PC-3 (cell line): ENCODE measurements around the gene HOGA1. TPM values are rescaled to one million over a fixed set of nuclear protein-coding genes. Genes with fewer than 3 reads are reported as not detected.

Experiments
- ATAC-seq: fragments of 200-7000 bp; cut with Tn5 transposase; 2 replicates; pipeline ENCODE4 v1.9.1; 2020; ENCODE audit warnings: mild to moderate bottlenecking, moderate library complexity
- BruUV-seq: library from RNA; stranded (reverse); fragments of 400-500 nt; replicated peaks from 2 replicates; lab custom pipeline; 2021; lab: Mats Ljungman, UMichigan
- CTCF ChIA-PET: fragments of 300-600 bp; sonication (Branson Sonifier 250); formaldehyde crosslinking; loops from one replicate; lab custom pipeline; 2022; ENCODE audit warnings: antibody characterized with exemption; lab: Charles Lee
- POLR2A ChIA-PET: fragments of 300-600 bp; sonication (Branson Sonifier 250); formaldehyde crosslinking; loops from one replicate; lab custom pipeline; 2022; ENCODE audit warnings: antibody characterized with exemption; ENCODE audit not compliant: unreplicated experiment; lab: Charles Lee
- DNase-seq: peaks from one replicate; pipeline ENCODE4 v3.0.0-alpha.2; 2015
- H2AFZ ChIP-seq: fragments of 300-600 bp; sonication (generic); 2 replicates; pipeline ENCODE4 v1.6.0; 2016; ENCODE audit warnings: antibody characterized with exemption, low read length
- H3F3A ChIP-seq: fragments of 300-600 bp; sonication (generic); one replicate; pipeline ENCODE4 v1.6.0; 2017; ENCODE audit warnings: antibody characterized with exemption, low read length, control low read depth, mild to moderate bottlenecking; ENCODE audit not compliant: unreplicated experiment
- H3K27ac ChIP-seq: fragments of 300-600 bp; sonication (generic); 2 replicates; pipeline ENCODE4 v1.5.1; 2016; ENCODE audit warnings: mild to moderate bottlenecking, low read length
- H3K27me3 ChIP-seq: fragments of 300-600 bp; sonication (generic); 2 replicates; pipeline ENCODE4 v1.6.1; 2016; ENCODE audit warnings: low read length, mixed read lengths
- H3K36me3 ChIP-seq: fragments of 300-600 bp; sonication (generic); 2 replicates; pipeline ENCODE4 v1.6.1; 2016; ENCODE audit warnings: low read depth, mixed run types, low read length, mixed read lengths
- H3K4me1 ChIP-seq: fragments of 300-600 bp; sonication (generic); 2 replicates; pipeline ENCODE4 v1.5.1; 2016; ENCODE audit warnings: low read length; ENCODE audit not compliant: insufficient read depth
- H3K4me2 ChIP-seq: fragments of 300-600 bp; sonication (generic); 2 replicates; pipeline ENCODE4 v1.6.0; 2016; ENCODE audit warnings: low read length
- H3K4me3 ChIP-seq: fragments of 300-600 bp; sonication (generic); 2 replicates; pipeline ENCODE4 v1.5.1; 2016; ENCODE audit warnings: mild to moderate bottlenecking, low read length, mixed read lengths
- H3K79me2 ChIP-seq: fragments of 300-600 bp; sonication (generic); 2 replicates; pipeline ENCODE4 v1.6.1; 2017; ENCODE audit warnings: low read length, mixed read lengths
- H3K9ac ChIP-seq: fragments of 300-600 bp; sonication (generic); 2 replicates; pipeline ENCODE4 v1.6.0; 2016; ENCODE audit warnings: mild to moderate bottlenecking, low read length
- H3K9me2 ChIP-seq: fragments of 300-600 bp; sonication (generic); replicated peaks from 2 replicates; pipeline ENCODE4 v1.6.1; 2016; ENCODE audit warnings: mixed run types, low read length, mixed read lengths
- H3K9me3 ChIP-seq: fragments of 300-600 bp; sonication (generic); 2 replicates; pipeline ENCODE4 v1.6.1; 2016; ENCODE audit warnings: low read length, mixed read lengths
- H4K20me1 ChIP-seq: fragments of 300-600 bp; sonication (generic); 2 replicates; pipeline ENCODE4 v1.6.1; 2016; ENCODE audit warnings: low read length, mixed read lengths
- EZH2 ChIP-seq: fragments of 300-600 bp; sonication (generic); IDR thresholded peaks from one replicate; pipeline ENCODE4 v1.6.1; 2017; ENCODE audit warnings: antibody characterized with exemption, mild to moderate bottlenecking, low read length; ENCODE audit not compliant: unreplicated experiment
- EZH2phosphoT487 ChIP-seq: fragments of 300-600 bp; sonication (generic); IDR thresholded peaks from 2 replicates; pipeline ENCODE4 v1.6.1; 2018; ENCODE audit warnings: mild to moderate bottlenecking, antibody characterized with exemption, low read length, borderline replicate concordance
- intact Hi-C: fragments of 100-400 bp; cut with micrococcal nuclease; formaldehyde crosslinking; loops from 2 replicates; pipeline ENCODE4 v1.9.0; 2023
- total RNA-seq: library from RNA; depleted of rRNA; stranded (reverse); fragments of >200 nt; gene quantifications from 2 replicates; pipeline ENCODE4 v1.2.3, GENCODE V29; 2014
- TF ChIP-seq, protein P1 (sequence below): fragments of 300-600 bp; sonication (generic); conservative IDR thresholded peaks from 2 replicates; pipeline ENCODE4 v1.5.1; 2017; ENCODE audit warnings: antibody characterized with exemption, low read depth, mild to moderate bottlenecking, low read length

The HOGA1 gene
- total RNA-seq, 1 experiment from 2014 or later: 0.15 TPM

DNA sequence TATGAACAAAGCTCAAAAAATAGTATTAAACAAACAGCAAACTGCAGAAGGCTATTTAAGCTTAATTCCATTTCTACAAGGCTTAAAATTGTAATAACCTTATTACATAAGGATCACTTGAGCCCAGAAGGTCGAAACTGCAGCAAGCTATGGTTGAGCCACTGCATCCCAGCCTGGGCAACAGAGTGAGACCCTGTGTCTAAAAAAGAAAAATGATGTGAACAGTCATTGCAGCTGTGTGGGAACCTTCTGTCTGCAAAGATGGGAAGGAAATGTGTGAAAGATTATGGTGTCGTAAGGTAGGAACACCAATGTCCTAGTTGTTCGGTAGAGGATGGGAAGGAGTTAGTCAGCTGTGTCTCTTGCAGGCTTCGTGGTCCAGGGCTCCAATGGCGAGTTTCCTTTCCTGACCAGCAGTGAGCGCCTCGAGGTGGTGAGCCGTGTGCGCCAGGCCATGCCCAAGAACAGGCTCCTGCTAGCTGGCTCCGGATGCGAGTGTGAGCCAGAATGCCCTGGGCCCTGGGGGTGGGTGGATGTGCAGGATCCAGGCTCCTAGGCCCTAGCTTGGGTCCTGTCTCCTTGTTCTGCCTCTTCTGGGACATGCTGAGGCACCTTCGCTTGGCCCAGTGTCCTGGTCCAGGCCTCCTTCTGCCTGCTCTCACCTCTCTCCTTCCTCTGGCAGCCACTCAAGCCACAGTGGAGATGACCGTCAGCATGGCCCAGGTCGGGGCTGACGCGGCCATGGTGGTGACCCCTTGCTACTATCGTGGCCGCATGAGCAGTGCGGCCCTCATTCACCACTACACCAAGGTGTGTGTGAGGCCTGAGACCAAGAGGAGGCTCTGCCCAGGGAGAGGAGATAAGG is 14.4 kb downstream of the HOGA1 start:
- intact Hi-C loops: no loop called here
- Histone ChIP-seq H3K36me3 (no peaks in the 10 kb centered on the region), H3K27me3 (no peaks in the 10 kb centered on the region), H4K20me1 (no peaks in the 10 kb centered on the region), H3K4me1 (peaks cover 26% of the 10 kb centered on the region), H3F3A (peaks cover 5% of the 10 kb centered on the region), H3K4me2 (no peak overlapping the region), H3K9me3 (no peaks in the 10 kb centered on the region), H3K27ac (no peak overlapping the region), H2AFZ (no peak overlapping the region), H3K4me3 (no peak overlapping the region), H3K79me2 (no peaks in the 10 kb centered on the region), H3K9me2 (no peaks in the 10 kb centered on the region), H3K9ac (no peak overlapping the region)
- TF ChIP-seq EZH2phosphoT487 (no peak), EZH2 (no peak)
- TF ChIP-seq, protein P1, sequence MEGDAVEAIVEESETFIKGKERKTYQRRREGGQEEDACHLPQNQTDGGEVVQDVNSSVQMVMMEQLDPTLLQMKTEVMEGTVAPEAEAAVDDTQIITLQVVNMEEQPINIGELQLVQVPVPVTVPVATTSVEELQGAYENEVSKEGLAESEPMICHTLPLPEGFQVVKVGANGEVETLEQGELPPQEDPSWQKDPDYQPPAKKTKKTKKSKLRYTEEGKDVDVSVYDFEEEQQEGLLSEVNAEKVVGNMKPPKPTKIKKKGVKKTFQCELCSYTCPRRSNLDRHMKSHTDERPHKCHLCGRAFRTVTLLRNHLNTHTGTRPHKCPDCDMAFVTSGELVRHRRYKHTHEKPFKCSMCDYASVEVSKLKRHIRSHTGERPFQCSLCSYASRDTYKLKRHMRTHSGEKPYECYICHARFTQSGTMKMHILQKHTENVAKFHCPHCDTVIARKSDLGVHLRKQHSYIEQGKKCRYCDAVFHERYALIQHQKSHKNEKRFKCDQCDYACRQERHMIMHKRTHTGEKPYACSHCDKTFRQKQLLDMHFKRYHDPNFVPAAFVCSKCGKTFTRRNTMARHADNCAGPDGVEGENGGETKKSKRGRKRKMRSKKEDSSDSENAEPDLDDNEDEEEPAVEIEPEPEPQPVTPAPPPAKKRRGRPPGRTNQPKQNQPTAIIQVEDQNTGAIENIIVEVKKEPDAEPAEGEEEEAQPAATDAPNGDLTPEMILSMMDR: no peak
- BruUV-seq: no TSS peak
- ChIA-PET POLR2A (no interaction called here), CTCF (no interaction called here)
- no peak for DNase-seq
- ATAC-seq: no peak

DNA sequence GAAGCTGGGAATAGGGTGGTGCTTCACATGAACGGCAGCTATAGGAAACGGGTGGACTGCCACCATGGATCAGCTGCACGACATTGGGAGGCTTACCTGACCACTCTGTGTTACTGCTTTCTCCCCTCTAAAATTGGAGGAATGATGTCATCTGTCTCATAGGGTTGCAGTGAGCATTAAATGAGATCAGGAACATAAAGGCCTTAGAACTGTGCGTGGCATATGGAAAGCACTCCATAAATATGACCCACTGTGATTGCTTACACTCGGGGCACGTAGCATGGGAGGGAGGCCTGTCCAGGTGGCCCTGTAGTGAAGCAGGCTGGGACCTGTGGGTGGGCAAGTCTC is 15.1 kb downstream of the HOGA1 start:
- Histone ChIP-seq H3F3A (peaks cover 5% of the 10 kb centered on the region), H3K27me3 (no peaks in the 10 kb centered on the region), H2AFZ (no peak overlapping the region), H3K9me3 (no peaks in the 10 kb centered on the region), H3K9ac (no peak overlapping the region), H3K36me3 (no peaks in the 10 kb centered on the region), H4K20me1 (no peaks in the 10 kb centered on the region), H3K4me1 (peaks cover 26% of the 10 kb centered on the region), H3K27ac (no peak overlapping the region), H3K4me3 (no peak overlapping the region), H3K79me2 (no peaks in the 10 kb centered on the region), H3K9me2 (no peaks in the 10 kb centered on the region), H3K4me2 (no peak overlapping the region)
- ATAC-seq: no peak
- TF ChIP-seq EZH2 (no peak), EZH2phosphoT487 (no peak)
- ChIA-PET CTCF (no interaction called here), POLR2A (no interaction called here)
- DNase-seq: no peak
- no TSS peak for BruUV-seq
- intact Hi-C loops: no loop called here

DNA sequence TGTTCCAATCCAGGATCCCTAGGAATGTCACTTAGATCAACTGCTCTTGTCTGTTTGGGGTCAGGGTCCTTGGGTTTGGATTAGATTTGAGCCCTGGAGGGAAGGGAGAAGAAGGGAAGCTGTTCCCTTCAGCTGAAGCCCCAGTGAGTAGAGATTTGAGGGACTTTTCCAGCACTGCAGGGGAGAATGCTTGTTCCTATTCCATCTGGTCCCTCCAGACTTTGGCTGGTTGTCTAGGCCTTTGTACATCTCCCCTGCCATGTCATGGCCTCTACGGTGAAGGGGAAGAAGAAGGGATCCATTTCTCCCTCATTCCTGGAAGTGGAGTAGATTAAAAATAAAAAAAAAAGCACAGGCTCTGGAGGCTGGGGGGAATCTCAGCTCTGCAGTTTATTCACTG is 16.4 kb downstream of the HOGA1 start:
- H3K9me3 ChIP-seq: no peaks in the 10 kb centered on the region
- no peak overlapping the region for H3K9ac ChIP-seq
- no peaks in the 10 kb centered on the region for H3K36me3 ChIP-seq
- no peaks in the 10 kb centered on the region for H3K27me3 ChIP-seq
- H3K79me2 ChIP-seq: no peaks in the 10 kb centered on the region
- TF ChIP-seq, protein P1: no peak
- TF ChIP-seq EZH2phosphoT487 (no peak), EZH2 (no peak)
- intact Hi-C loops: no loop called here
- no peak overlapping the region for H3K27ac ChIP-seq
- peaks cover 26% of the 10 kb centered on the region for H3K4me1 ChIP-seq
- H3F3A ChIP-seq: peaks cover 5% of the 10 kb centered on the region
- no peak for DNase-seq
- no TSS peak for BruUV-seq
- no peak overlapping the region for H3K4me2 ChIP-seq
- no peak overlapping the region for H3K4me3 ChIP-seq
- no peak overlapping the region for H2AFZ ChIP-seq
- no peaks in the 10 kb centered on the region for H3K9me2 ChIP-seq
- no peak for ATAC-seq
- ChIA-PET CTCF (no interaction called here), POLR2A (no interaction called here)
- no peaks in the 10 kb centered on the region for H4K20me1 ChIP-seq
